C4-2B (cell line): ENCODE measurements around the gene KCNQ5.

Experiments used
- ZFX ChIP-seq: fragments of 450-650 bp; IDR thresholded peaks from 2 replicates; pipeline ENCODE4 v1.6.1; 2017
- TF ChIP-seq, protein P1 (sequence below): fragments of 450-650 bp; conservative IDR thresholded peaks from 2 replicates; pipeline ENCODE4 v1.5.1; 2017; ENCODE audit warnings: mild to moderate bottlenecking

DNA sequence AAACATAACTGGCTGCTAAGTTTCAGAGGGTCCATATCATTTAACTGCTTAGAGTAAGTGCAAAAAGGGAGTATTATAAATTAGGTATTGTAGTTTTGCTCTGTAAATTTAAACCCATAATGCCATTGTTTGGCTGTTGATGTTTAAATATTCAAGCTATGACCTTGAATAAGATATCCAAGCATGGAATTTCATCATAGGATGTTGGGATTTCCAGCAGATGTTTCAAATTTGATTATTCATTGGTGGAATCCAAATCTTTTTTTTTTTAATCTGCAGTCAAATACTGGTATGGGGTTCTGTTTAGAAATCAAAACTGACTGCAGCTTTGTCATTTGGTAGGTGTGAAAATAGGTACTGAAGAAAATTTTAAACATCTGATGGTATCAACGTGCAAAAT is 442.4 kb downstream of the KCNQ5 start:
- TF ChIP-seq, protein P1, sequence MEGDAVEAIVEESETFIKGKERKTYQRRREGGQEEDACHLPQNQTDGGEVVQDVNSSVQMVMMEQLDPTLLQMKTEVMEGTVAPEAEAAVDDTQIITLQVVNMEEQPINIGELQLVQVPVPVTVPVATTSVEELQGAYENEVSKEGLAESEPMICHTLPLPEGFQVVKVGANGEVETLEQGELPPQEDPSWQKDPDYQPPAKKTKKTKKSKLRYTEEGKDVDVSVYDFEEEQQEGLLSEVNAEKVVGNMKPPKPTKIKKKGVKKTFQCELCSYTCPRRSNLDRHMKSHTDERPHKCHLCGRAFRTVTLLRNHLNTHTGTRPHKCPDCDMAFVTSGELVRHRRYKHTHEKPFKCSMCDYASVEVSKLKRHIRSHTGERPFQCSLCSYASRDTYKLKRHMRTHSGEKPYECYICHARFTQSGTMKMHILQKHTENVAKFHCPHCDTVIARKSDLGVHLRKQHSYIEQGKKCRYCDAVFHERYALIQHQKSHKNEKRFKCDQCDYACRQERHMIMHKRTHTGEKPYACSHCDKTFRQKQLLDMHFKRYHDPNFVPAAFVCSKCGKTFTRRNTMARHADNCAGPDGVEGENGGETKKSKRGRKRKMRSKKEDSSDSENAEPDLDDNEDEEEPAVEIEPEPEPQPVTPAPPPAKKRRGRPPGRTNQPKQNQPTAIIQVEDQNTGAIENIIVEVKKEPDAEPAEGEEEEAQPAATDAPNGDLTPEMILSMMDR, result no peak
- TF ChIP-seq ZFX, result no peak
